Omental fat pad (tissue), 4 donors: ENCODE measurements around the gene CCDC183. TPM values are rescaled to one million over a fixed set of nuclear protein-coding genes. Genes with fewer than 3 reads are reported as not detected.
"Not testable (repeated sequence)": the region's sequence is repeated elsewhere in the genome, so short reads cannot be mapped to it uniquely, and the experiment has no call there.

Experiments
- ATAC-seq: fragments of 150-250 bp; one replicate; pipeline ENCODE4 v1.9.1; 2016; ENCODE audit warnings: mild to moderate bottlenecking, moderate library complexity; ENCODE audit not compliant: low FRiP score
- DNase-seq: peaks from one replicate; pipeline ENCODE4 v3.0.0-alpha.2; 2019; ENCODE audit warnings: low spot score
- CTCF ChIP-seq, 3 donors: fragments of 450-650 bp; IDR thresholded peaks; one replicate each; pipeline ENCODE4 v1.5.1; 2016 to 2017; ENCODE audit warnings: antibody characterized with exemption in 3 of 3, mild to moderate bottlenecking in 3 of 3, moderate library complexity in 2 of 3
- total RNA-seq, 4 donors: library from RNA; depleted of rRNA; stranded (reverse); fragments of >200 nt; gene quantifications; one replicate each; pipeline ENCODE4 v1.1.0, GENCODE V29; 2016

CCDC183 gene
- total RNA-seq, 4 donors from 2014 or later, result 1.5 to 2.8 (median 1.9) TPM

- TF ChIP-seq CTCF (IDR thresholded peaks at IDR 0.05), result no peak
- no peak for DNase-seq
- ATAC-seq, result no peak
These were observed 40.1 kb downstream of the CCDC183 start for GRCh38 chr9:136835932-136836904.

GRCh38 chr9:136837146-136837855 lies 41.2 kb downstream of the CCDC183 start:
- no peak for TF ChIP-seq CTCF (IDR thresholded peaks at IDR 0.05)

DNA sequence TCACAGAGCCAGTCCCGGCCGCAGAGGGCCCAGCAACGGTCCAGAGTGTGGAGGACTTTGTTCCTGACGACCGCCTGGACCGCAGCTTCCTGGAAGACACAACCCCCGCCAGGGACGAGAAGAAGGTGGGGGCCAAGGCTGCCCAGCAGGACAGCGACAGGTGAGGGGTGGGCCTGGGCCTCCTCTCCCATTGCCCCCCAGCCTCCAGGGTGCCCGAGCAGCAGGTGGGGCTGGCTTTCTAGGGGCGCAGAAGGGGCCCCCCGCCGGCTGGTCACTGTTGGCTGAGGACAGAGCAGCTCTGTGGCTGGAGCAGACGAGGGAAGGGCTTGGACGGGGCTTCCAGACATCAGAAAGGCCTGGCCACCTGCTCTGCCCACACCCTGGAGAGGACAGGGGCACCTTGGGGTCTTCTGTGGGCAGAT lies 41.7 kb downstream of the CCDC183 start:
- not testable (repeated sequence) for DNase-seq, ATAC-seq

More at GRCh38 chr9:136837146-136837855, 41.2 kb downstream of the CCDC183 start:
- DNase-seq (no peak), ATAC-seq (no peak)

DNA sequence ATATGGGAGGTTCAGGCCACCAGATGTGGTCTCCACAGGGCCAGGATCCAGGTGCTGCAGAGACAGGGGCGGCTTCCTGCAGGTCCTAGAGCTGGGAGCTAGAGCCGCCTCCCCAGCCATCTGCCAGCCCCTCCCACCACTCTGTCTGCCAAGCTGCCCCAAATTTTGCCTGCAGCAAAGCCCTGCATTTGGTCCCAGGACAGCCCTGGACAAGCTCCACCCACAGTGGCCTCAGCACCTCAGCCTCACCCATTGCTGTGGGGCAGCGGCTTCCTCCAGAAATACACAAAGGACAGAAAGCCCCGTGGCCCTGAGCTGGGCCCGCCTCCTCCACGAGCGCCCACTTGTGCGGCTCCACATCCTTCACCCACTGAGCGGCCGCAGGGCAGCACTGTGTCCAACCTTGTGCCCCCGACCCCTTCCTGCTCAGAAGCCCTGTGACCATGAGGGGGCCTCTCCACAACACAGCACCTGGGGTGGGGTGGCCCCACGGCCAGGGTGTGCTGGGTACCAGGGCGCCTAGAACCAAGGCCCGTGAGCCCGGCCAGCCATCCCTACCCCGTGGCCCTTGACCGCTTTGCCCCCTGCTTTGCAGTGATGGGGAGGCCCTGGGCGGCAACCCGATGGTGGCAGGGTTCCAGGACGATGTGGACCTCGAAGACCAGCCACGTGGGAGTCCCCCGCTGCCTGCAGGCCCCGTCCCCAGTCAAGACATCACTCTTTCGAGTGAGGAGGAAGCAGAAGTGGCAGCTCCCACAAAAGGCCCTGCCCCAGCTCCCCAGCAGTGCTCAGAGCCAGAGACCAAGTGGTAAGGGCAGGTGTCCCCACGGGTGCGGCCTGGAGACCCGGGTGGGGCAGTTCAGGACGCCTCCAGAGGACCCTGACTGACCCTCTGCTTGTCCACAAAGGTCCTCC lies 42.4 kb downstream of the CCDC183 start:
- ATAC-seq (no peak), DNase-seq (no peak)
- no peak for TF ChIP-seq CTCF (IDR thresholded peaks at IDR 0.05)

GRCh38 chr9:136839229-136840139 lies 43.3 kb downstream of the CCDC183 start:
- ATAC-seq, result no peak
- DNase-seq, result no peak
- no peak for TF ChIP-seq CTCF (IDR thresholded peaks at IDR 0.05)

DNA sequence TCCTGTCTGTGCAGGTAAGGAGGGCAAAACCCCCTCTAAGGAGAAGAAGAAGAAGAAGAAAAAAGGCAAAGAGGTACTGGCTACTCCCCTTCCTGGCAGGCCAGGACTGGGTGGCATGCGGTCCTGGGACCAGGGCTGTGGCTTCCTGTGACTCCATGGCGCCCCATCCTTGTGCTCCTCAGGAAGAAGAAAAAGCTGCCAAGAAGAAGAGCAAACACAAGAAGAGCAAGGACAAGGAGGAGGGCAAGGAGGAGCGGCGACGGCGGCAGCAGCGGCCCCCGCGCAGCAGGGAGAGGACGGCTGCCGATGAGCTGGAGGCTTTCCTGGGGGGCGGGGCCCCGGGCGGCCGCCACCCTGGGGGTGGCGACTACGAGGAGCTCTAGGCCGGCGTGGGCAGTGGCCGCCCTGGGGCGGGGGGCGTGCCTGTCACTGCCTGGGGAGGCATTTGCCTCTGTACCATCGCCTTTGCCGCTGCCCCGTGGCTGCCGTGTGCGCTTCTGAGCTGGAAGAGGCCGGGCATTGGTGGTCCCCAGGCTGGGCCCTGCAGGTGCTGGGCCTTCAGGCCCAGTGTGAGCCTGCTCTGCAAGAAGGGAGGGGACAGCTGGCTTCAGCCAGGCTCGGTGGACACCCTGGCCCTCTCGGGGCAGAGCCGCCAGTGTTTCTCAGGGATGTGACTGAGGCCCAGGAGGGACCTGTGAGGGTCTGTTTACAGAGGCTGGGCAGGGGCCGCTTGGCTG lies 44.2 kb downstream of the CCDC183 start:
- ATAC-seq, result no peak
- DNase-seq, result no peak
- no peak for TF ChIP-seq CTCF (IDR thresholded peaks at IDR 0.05)
